Effector CD4-positive, alpha-beta T cell (primary cell): ENCODE measurements around the gene RFPL2.
"Not testable (repeated sequence)": the region's sequence is repeated elsewhere in the genome, so short reads cannot be mapped to it uniquely, and the experiment has no call there.

Experiments
- DNase-seq: peaks from one replicate; pipeline ENCODE4 v3.0.0-alpha.2; 2020

Gene RFPL2

DNA sequence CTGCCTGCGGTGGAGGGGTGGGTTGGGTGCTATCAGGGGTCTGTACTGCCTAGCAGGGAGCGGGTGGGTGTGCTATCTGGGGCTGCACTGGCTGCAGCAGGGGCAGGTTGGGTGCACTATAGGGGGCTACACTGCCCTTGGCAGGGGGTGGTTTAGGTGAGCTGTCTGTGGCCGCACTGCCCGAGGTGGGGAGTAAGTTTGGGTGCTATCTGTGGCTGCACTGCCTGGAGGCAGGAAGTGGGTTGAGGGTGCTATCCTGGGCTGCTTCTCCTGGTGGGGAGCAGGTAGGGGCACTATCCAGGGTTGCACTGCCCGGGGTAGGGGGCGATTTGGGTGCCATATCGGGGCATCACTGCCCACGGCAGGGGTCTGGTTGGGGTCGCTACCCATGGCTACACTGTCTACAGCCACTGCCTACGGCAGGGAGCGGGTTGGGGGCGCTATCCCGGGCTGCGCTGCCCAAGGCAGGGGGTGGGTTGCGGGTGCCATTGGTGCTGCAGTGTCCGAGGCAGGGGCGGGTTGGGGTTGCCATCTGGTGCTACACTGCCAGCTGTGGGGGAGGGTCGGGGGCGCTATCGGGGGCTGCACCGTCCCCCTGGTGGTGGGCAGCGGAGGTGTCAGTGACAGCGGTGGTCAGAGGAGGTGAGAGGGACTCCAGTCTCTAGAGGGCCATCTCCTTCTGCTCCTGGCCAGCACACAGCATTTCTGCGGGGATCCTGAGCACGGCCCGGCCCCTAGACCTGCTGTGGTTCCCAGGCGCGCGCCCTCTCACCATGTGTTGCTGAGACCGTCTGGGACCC, 1.3 kb upstream of the RFPL2 start:
- no peak for DNase-seq

DNA sequence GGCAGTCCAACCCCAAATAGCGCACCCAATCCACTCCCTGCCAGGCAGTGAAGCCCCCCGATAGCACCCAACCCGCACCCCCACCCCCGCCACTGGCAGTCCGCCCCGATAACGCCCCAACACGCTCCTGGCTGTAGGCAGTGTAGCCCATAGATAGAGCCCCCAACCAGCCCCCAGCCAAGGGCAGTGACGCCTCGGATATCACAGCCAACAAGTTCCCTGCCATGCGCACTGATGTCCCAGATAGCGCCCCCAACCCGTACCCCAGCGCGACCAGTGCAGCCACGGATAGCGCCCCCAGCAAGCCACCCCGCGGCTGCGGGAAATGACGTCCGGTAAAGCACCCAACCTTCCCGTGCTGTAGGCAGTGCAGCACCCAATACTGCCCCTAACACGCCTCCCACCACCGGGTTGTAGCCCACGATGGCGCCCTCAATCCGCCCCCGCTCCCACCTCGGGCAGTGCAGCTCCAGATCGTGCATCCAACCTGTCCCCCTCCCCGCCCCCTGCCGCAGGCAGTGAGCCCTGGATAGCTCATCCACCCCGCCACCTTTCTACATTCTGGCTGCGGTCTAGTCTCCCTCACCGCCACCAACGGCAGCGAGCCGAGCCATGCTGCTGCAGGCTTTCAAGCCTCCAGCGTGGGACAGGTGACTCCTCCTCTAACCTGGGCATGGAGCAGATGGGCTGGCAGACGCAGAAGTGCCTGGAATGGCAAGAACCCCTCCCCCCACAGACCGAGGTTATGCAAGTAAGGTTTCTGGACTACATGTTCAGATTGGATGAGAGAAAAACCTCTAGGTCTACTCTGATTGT, 625 bp downstream of the RFPL2 start:
- no peak for DNase-seq

DNA sequence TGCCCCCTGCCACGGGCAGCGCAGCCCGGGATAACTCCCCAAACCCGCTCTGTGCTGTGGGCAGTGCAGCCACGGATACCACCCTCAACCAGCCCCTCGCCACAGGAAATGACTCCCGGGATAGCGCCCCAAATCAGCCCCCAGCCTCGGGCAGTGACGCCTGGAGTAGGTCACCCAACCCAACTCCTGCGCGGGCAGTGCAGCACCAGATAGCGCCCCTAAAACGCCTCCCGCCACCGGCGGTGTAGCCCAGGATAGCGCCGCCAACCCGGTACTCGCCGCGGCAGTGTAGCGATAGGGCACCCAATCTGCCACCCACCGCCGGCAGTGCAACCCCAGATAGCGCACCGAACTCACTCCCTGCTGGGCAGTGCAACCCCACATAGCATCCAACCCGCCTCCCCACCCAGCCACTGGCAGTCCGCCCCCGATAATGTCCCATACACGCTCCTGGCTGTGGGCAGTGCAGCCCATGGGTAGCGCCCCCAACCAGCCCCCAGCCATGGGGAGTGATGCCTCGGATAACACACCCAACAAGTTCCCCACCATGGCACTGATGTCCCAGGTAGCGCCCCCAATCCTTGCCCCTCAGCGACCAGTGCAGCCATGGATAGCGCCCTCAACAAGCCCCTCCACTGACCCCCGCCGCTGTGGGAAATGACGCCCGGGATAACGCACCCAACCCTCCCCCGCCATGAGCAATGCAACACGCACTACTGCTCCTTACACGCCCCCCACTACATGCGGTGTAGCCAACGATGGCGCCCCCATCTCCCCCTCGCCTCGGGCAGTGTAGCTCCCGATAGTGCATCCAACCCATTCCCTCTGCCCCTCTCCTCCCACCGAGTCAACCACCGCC, 1.5 kb downstream of the RFPL2 start:
- DNase-seq, result no peak

- DNase-seq, result no peak
Observed at GRCh38 chr22:32202539-32203180, 2.2 kb downstream of the RFPL2 start.

DNA sequence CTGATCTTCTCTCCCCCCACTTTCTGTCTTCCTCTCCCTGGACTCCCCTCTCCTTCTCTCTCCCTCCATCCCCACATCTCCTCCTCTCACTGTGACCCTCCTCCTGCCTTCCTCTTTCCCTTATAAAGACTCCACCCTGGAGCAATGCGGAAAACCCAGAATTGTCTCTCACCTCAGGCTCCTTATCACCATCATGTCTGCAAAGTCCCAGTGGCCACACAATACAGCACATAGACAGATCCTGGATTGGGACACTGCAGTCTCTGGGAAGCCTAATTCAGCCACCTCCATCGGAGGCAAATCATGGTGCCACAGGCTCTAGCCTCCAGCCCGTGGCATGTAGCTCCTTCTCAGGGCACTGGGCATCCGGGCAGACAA, 2.7 kb downstream of the RFPL2 start:
- no peak for DNase-seq

GRCh38 chr22:32200752-32201151, 4.1 kb downstream of the RFPL2 start:
- no peak for DNase-seq

DNA sequence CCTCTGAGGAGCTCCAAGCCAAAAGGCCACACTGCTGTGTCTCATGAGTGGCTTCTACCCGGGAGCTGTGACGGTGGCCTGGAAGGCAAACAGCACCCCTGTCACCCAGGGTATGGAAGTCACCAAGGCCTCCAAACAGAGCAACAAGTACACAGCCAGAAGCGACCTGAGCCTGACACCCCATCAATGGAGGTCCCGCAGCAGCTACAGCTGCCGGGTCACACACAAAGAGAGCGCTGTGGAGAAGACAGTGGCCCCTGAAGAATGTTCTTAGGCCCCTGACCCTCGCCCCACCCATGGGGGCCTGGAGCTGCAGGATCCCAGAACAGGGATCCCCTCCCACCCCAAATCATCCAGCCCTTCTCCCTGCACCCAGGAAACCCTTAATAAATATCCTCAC, 4.9 kb downstream of the RFPL2 start:
- DNase-seq, result no peak

DNA sequence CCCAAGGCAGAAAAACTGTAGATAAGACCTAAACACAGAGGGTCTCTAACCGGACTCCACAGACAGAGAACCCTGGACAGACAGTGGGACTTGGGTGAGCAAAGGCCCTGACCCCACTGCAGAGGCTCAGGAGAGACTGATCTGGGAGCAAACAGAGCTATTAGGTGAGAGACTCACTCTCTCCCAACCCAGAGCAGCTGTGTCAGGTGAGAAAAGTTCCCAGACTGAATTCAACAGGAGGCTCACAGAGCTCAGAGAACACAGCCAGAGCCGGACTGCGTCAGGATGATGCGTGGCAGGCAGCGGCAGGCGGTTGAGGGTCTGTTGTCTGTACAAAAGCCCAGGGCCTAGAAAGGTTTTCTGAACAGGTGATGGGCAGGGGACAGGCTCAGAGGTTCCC, 5.5 kb downstream of the RFPL2 start:
- DNase-seq, result no peak

GRCh38 chr22:32197553-32198226, 7.2 kb downstream of the RFPL2 start:
- not testable (repeated sequence) for DNase-seq

DNA sequence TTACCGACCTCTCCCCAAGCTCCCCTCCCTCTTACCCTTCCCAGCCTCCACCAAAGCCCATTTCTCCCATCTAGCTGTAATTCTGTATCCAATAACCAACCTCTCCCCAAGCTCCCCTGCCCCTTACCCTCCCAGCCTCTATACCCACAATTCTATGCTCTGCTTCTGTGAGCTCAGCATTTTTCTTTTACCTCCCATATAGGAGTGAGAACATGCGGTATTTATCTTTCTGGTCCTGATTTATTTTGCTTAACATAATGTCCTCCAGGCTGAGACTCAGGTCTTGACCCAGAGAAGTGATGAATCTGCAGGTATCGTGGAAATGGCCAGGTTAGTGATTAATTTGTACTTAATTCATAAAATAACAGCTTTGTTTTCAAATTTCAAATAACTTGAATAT, 9.0 kb downstream of the RFPL2 start:
- DNase-seq, result not testable (repeated sequence)

DNA sequence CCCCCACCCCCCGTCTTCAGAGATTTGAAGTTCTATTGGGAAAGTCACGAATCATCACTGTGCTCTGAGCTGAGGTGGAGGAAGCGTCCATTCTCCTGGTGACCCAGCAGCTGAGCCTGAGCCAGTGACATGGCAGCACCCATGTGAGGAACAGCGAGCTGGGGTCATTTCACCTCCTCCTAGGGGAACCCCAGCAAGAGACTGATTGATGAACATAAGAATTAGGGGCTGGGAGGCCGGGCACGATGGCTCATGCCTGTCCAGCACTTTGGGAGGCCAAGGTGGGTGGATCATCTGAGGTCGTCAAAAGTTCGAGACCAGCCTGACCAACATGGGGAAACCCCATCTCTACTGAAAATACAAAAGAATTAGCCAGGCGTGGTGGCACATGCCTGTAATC, 11.5 kb downstream of the RFPL2 start:
- DNase-seq, result not testable (repeated sequence)

- DNase-seq, result not testable (repeated sequence)
Observed at GRCh38 chr22:32191021-32191420, 13.9 kb downstream of the RFPL2 start.

GRCh38 chr22:32185821-32186220, 19.1 kb downstream of the RFPL2 start:
- DNase-seq, result no peak

GRCh38 chr22:32183625-32184024, 21.2 kb downstream of the RFPL2 start:
- no peak for DNase-seq

DNA sequence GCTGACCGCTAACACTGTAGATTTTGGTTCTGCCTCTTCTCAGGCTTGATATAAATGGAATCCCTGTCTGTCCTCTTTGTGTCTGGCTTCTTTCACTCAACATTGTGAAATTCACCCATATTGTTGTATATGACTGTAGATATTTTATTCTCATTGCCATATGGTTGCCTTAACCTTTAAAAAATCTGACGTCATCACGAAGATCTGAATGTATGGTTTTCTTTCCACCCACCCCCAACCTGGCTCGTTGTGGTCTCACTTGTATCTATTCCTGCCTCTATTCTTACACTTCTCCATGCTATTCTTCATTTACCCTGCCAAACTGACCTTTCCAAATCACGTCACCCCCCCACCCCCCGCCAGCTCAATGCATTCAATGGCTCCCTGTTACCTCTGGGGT, 23.8 kb downstream of the RFPL2 start:
- no peak for DNase-seq

DNA sequence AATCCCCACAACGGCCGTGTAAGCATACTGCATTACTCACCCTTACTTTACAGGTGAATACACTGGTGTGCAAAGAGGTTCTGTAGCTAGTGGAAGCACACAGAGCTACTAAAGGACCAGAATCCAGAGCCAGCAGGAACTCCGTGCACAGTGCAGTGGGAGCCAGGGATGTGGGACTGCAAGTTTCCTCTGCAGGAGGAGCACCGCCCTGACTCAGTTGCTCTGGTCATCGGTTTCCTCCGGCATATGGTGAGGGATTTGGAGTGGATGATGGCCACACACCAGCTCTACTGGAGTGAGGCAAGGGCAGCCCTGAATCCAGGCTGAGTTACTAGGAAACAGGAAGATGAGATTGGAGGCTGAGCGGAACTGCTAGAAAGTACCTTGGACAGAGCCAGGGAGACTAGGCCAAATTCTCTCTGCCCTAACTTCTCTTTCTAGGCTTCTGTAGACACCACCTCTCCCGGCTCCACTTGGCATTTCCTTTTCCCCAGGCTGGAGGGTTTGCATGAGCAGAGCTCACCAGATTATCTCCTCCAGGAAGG, 27.6 kb downstream of the RFPL2 start:
- DNase-seq, result no peak

DNA sequence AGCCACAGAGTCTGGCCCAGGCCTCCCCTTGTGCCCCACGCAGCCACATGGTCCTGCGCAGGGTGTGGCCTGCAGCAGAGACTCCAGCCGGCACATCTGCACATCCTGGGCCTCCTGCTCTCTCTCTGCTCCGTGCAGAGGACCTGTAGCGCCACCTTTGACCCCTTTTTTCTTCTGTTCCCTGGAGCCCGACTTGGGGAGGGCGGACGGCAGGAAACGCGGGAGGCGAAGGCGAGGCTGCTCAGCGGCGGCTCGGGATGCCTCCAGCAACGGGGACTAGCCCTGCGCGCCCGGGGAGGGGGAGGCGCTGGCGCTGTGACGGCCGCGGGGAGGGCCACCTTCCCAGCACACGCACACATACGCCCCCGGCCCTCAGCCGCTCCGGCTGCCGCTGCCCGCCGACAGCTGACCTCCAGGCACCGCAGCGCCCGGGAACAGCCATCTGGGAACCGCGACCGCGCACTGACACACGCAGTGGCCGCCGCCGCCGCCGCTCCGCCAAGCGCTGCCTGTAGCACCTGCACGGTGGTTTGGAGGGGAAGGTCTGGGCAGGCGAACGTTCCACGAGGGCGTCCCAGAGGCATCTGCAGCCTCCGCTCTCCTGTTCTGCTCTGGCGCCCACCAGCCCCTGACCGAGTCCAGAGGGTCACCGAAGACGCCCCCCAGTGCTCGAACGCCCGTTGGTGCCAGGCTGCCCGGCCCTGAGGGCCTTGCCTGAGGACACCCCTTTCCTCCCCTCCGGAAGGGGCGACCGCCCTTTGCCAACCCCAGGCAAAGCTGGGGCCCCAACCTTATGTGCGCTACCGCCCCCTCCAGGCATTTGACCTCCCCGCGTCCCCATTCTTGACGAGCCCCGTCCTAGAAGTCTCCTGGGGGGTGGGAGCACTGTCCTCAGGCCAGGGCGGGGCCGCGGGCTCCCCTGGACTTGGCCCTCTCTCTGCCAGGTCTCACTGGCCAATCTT, 28.9 kb downstream of the RFPL2 start:
- DNase-seq, result no peak

DNA sequence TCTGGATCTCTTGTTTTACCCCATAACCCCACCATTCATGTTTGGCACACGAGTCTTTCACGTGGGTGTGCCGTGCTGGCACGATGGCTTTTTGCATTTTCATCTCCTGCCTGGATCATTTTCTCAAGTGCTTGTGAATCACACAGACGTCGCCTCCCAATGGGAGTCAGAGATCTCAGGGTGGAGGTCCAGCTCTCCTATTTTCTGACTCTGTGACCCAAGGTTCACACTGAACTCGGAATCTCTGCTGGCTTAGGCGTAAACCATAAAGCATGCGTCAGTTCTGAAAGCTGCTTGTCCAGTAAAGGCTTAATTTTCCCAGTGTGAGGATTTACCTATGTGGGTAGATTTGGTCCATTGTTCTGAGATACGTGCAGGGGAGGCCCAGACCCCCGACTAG, 29.8 kb downstream of the RFPL2 start:
- no peak for DNase-seq

- no peak for DNase-seq
Observed at GRCh38 chr22:32165681-32166080, 39.2 kb downstream of the RFPL2 start.

- DNase-seq, result no peak
Observed at GRCh38 chr22:32164075-32164860, 40.6 kb downstream of the RFPL2 start.
